Measurements from ENCODE around the gene GMPR. TPM values are rescaled to one million over a fixed set of nuclear protein-coding genes. Genes with fewer than 3 reads are reported as not detected.

Gene GMPR
- total and polyA plus RNA-seq, 10 of the 15 experiments (the other 5 are each of a cell fraction or from before 2014, with no cell fraction given) = 0.15 to 1.8 (median 0.49) TPM; not detected in 1

- H3K4me2 ChIP-seq (ENCODE audit: control insufficient read depth, insufficient read depth) = no peak overlapping the region
- CTCF ChIA-PET = interaction anchor here (0.6 to 1.3 kb wide), 2 partner anchors 11 to 1426 kb away, joined by 3 read pairs; no protein-coding TSS in a partner anchor
- no peak overlapping the region for H3K4me3 ChIP-seq
- intact Hi-C loops (cut with micrococcal nuclease; ENCODE audit: unreplicated experiment) (no loop called here), in situ Hi-C loops (cut with MboI) (no loop called here)
- DNase-seq (ENCODE audit: low read depth, low spot score) (no peak), FAIRE-seq (no peak), ATAC-seq (no peak)
- H3K4me1 ChIP-seq (ENCODE audit: control insufficient read depth, insufficient read depth, low read length) = no peaks in the 10 kb centered on the region
- no peaks in the 10 kb centered on the region for H4K20me1 ChIP-seq (ENCODE audit: control insufficient read depth, insufficient read depth)
- no peak overlapping the region for H3K27ac ChIP-seq (ENCODE audit: control insufficient read depth, insufficient read depth)
- no peaks in the 10 kb centered on the region for H3K36me3 ChIP-seq (ENCODE audit: control insufficient read depth in 2 of 2, insufficient read depth in 2 of 2, low read length in 1 of 2)
- TF ChIP-seq E4F1 (IDR thresholded peaks at IDR 0.05; ENCODE audit: borderline replicate concordance, partially characterized antibody) = no peak
- 0 out of 2 replicates have a peak, but pooled peaks have one; percentile 36 for TF ChIP-seq NFYB (IDR thresholded peaks at IDR 0.05; ENCODE audit: insufficient read depth, low read depth, low read length)
- H3K9me3 ChIP-seq (replicated peaks; ENCODE audit: control insufficient read depth, insufficient read depth, low read length) = no peaks in the 10 kb centered on the region
- 80% methylated on average over 31 of the region's 31 CpGs for WGBS (ENCODE audit: insufficient coverage, insufficient replicate concordance, low lambda C conversion rate, missing lambda C conversion rate)
- POLR2A ChIA-PET = no interaction called here
- H3K27me3 ChIP-seq (replicated peaks in 1 of 2; ENCODE audit: control insufficient read depth in 2 of 2, insufficient read depth in 2 of 2, low read length in 1 of 2) = no peaks in the 10 kb centered on the region; a peak in 1 of 4 replicates
- SMC1A ChIA-PET (ENCODE audit: uncharacterized antibody, unreplicated experiment) = interaction anchor here (0.7 kb wide), 1 partner anchor 27 kb away, joined by 3 read pairs; no protein-coding TSS in a partner anchor
- no peak overlapping the region for H2AFZ ChIP-seq (ENCODE audit: control insufficient read depth, low read depth, low read length)
- BruUV-seq (replicated peaks) = no TSS peak
- H3K79me2 ChIP-seq (ENCODE audit: control insufficient read depth, insufficient read depth, low read length) = no peaks in the 10 kb centered on the region
- H3K9ac ChIP-seq (ENCODE audit: control insufficient read depth, insufficient read depth, low read length) = no peak overlapping the region
- RAD21 ChIA-PET (ENCODE audit: unreplicated experiment) = no interaction called here
Measured at GRCh38 chr6:16265351-16266341, 27.3 kb downstream of the GMPR start.
